GM12878 (cell line): Measurements from ENCODE around the gene TMEM214. TPM values are rescaled to one million over a fixed set of nuclear protein-coding genes. Genes with fewer than 3 reads are reported as not detected.

ENCODE experiments used
- KAT2A ChIP-seq: conservative IDR thresholded peaks from 2 replicates; pipeline ENCODE4 v1.6.1; 2011; ENCODE audit warnings: low read depth, low read length; ENCODE audit not compliant: control insufficient read depth
- NBN ChIP-seq: fragments of 450-650 bp; IDR thresholded peaks from 2 replicates; pipeline ENCODE4 v1.6.1; 2016
- NFYA ChIP-seq: IDR thresholded peaks from 2 replicates; pipeline ENCODE4 v1.6.1; 2011; ENCODE audit warnings: low read depth, mild to moderate bottlenecking, low read length, improper control_type of control experiment, borderline replicate concordance
- PAX5 ChIP-seq: IDR thresholded peaks from 2 replicates; pipeline ENCODE4 v1.6.1; 2011; ENCODE audit warnings: low read depth, low read length, borderline replicate concordance
- SIX5 ChIP-seq: IDR thresholded peaks from 2 replicates; pipeline ENCODE4 v1.6.1; 2011; ENCODE audit warnings: mild to moderate bottlenecking, low read depth, low read length, moderate library complexity; ENCODE audit not compliant: severe bottlenecking
- SRF ChIP-seq, 2 experiments: IDR thresholded peaks; 2 replicates each; pipeline ENCODE4 v1.6.1; 2011; ENCODE audit warnings: low read depth in 2 of 2, low read length in 2 of 2, mild to moderate bottlenecking in 1 of 2, moderate library complexity in 1 of 2
- ZNF207 ChIP-seq: fragments of 450-650 bp; IDR thresholded peaks from 2 replicates; pipeline ENCODE4 v1.6.1; 2014; ENCODE audit warnings: antibody characterized with exemption, mild to moderate bottlenecking, borderline replicate concordance
- polyA plus RNA-seq, 11 experiments: library from polyadenylated mRNA; depleted of rRNA in 4 of 11; unstranded in 6 of 11; stranded (reverse) in 5 of 11; fragments of >200 nt; fragmentation: Nextera tagmentation in 4 of 11; fragmentation: Illumina TruSeq in 1 of 11; extraction: Ambion mirVana in 4 of 11; extraction: Trizol in 1 of 11; gene quantifications; 1 replicate in 1 of 11; 2 replicates in 10 of 11; pipeline versions ENCODE4 v1.2.1 to v1.2.3, GENCODE V29; 2011 to 2016; ENCODE audit warnings: inconsistent platforms in 2 of 11, missing spikeins in 2 of 11, low read depth in 1 of 11
- total RNA-seq, 4 experiments: library from RNA; depleted of rRNA in 3 of 4; stranded (reverse); fragments of >200 nt in 3 of 4; fragmentation: Illumina TruSeq in 1 of 4; extraction: Trizol in 1 of 4; gene quantifications; 2 replicates each; pipeline versions ENCODE4 v1.2.1 to v1.2.3, GENCODE V29; 2013 to 2021
- TF ChIP-seq, protein P1 (sequence below): IDR thresholded peaks from 2 replicates; pipeline ENCODE4 v1.6.1; 2012; ENCODE audit warnings: mild to moderate bottlenecking, low read depth, low read length
- TF ChIP-seq, protein P2 (sequence below): fragments of 450-650 bp; IDR thresholded peaks from 2 replicates; pipeline ENCODE4 v1.6.1; 2017; ENCODE audit warnings: antibody characterized with exemption, mild to moderate bottlenecking, moderate library complexity

TMEM214 gene
- total and polyA plus RNA-seq, 10 of the 15 experiments (the other 5 are each of a cell fraction or from before 2014, with no cell fraction given) = 10.4 to 79.2 (median 45.0) TPM

DNA sequence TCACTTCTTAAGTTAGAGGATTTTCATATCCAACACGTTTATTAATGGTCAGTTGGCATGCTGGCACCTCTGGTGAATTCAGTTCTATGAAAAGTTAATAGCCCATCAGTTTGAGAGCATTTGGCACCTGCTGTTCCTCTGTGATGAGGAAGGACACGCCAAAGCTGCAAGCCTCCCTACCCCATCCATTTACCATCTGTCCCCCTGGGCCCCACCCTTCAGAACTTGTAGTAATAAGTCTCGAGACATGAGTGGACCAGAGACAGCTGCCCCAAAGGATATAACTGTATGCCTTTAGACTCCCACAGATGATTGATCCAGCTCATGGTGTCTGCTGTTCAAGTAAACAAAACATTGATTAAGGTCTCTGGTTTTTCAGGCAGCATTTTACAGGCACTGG is 32.4 kb downstream of the TMEM214 start (continued):
- TF ChIP-seq, protein P1, sequence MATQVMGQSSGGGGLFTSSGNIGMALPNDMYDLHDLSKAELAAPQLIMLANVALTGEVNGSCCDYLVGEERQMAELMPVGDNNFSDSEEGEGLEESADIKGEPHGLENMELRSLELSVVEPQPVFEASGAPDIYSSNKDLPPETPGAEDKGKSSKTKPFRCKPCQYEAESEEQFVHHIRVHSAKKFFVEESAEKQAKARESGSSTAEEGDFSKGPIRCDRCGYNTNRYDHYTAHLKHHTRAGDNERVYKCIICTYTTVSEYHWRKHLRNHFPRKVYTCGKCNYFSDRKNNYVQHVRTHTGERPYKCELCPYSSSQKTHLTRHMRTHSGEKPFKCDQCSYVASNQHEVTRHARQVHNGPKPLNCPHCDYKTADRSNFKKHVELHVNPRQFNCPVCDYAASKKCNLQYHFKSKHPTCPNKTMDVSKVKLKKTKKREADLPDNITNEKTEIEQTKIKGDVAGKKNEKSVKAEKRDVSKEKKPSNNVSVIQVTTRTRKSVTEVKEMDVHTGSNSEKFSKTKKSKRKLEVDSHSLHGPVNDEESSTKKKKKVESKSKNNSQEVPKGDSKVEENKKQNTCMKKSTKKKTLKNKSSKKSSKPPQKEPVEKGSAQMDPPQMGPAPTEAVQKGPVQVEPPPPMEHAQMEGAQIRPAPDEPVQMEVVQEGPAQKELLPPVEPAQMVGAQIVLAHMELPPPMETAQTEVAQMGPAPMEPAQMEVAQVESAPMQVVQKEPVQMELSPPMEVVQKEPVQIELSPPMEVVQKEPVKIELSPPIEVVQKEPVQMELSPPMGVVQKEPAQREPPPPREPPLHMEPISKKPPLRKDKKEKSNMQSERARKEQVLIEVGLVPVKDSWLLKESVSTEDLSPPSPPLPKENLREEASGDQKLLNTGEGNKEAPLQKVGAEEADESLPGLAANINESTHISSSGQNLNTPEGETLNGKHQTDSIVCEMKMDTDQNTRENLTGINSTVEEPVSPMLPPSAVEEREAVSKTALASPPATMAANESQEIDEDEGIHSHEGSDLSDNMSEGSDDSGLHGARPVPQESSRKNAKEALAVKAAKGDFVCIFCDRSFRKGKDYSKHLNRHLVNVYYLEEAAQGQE = no peak
- TF ChIP-seq ZNF207 (no peak), PAX5 (no peak), NBN (no peak), NFYA (no peak), KAT2A (no peak), SRF (IDR thresholded peaks at IDR 0.05; ENCODE audit: low read depth in 2 of 2, low read length in 2 of 2) (no peak), SIX5 (no peak)
- TF ChIP-seq, protein P2, sequence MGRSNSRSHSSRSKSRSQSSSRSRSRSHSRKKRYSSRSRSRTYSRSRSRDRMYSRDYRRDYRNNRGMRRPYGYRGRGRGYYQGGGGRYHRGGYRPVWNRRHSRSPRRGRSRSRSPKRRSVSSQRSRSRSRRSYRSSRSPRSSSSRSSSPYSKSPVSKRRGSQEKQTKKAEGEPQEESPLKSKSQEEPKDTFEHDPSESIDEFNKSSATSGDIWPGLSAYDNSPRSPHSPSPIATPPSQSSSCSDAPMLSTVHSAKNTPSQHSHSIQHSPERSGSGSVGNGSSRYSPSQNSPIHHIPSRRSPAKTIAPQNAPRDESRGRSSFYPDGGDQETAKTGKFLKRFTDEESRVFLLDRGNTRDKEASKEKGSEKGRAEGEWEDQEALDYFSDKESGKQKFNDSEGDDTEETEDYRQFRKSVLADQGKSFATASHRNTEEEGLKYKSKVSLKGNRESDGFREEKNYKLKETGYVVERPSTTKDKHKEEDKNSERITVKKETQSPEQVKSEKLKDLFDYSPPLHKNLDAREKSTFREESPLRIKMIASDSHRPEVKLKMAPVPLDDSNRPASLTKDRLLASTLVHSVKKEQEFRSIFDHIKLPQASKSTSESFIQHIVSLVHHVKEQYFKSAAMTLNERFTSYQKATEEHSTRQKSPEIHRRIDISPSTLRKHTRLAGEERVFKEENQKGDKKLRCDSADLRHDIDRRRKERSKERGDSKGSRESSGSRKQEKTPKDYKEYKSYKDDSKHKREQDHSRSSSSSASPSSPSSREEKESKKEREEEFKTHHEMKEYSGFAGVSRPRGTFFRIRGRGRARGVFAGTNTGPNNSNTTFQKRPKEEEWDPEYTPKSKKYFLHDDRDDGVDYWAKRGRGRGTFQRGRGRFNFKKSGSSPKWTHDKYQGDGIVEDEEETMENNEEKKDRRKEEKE = no peak
